HEK293T (cell line): Measurements from ENCODE around the gene BUD13.

ENCODE experiments used
- CTCF ChIA-PET: fragments of 350-600 bp; formaldehyde crosslinking; extraction: SDS; loops from one replicate; lab custom pipeline; 2021; ENCODE audit warnings: antibody characterized with exemption, inconsistent platforms; lab: Yijun Ruan, JAX
- POLR2A ChIA-PET: fragments of 350-600 bp; formaldehyde crosslinking; extraction: SDS; loops from one replicate; lab custom pipeline; 2020; ENCODE audit warnings: antibody characterized with exemption, inconsistent platforms; lab: Yijun Ruan, JAX
- DNase-seq: peaks from one replicate; pipeline ENCODE4 v3.0.0; 2012; ENCODE audit warnings: mixed read lengths; ENCODE audit errors: extremely low spot score
- ARNT ChIP-seq: fragments of 450-650 bp; IDR thresholded peaks from 2 replicates; pipeline ENCODE4 v1.6.1; 2017; ENCODE audit warnings: mild to moderate bottlenecking
- BHLHE40 ChIP-seq: fragments of 450-650 bp; IDR thresholded peaks from 2 replicates; pipeline ENCODE4 v1.6.1; 2016; ENCODE audit warnings: mild to moderate bottlenecking, moderate library complexity, borderline replicate concordance
- CTBP1 ChIP-seq: fragments of 450-650 bp; IDR thresholded peaks from 2 replicates; pipeline ENCODE4 v1.6.1; 2016; ENCODE audit warnings: borderline replicate concordance
- ELF4 ChIP-seq: fragments of 450-650 bp; IDR thresholded peaks from 2 replicates; pipeline ENCODE4 v1.6.1; 2017; ENCODE audit warnings: antibody characterized with exemption
- FOXA1 ChIP-seq: fragments of 450-650 bp; IDR thresholded peaks from 2 replicates; pipeline ENCODE4 v1.6.1; 2016; ENCODE audit warnings: mild to moderate bottlenecking
- FOXK2 ChIP-seq: fragments of 450-650 bp; IDR thresholded peaks from 2 replicates; pipeline ENCODE4 v1.6.1; 2016; ENCODE audit warnings: mild to moderate bottlenecking
- FOXM1 ChIP-seq: fragments of 450-650 bp; IDR thresholded peaks from 2 replicates; pipeline ENCODE4 v1.6.1; 2017; ENCODE audit warnings: mild to moderate bottlenecking, borderline replicate concordance
- HDGF ChIP-seq: fragments of 450-650 bp; IDR thresholded peaks from 2 replicates; pipeline ENCODE4 v1.6.1; 2017; ENCODE audit warnings: antibody characterized with exemption, borderline replicate concordance
- L3MBTL2 ChIP-seq: fragments of 450-650 bp; conservative IDR thresholded peaks from 2 replicates; pipeline ENCODE4 v1.6.1; 2016; ENCODE audit warnings: mild to moderate bottlenecking
- LEF1 ChIP-seq: fragments of 450-650 bp; IDR thresholded peaks from 2 replicates; pipeline ENCODE4 v1.6.1; 2017; ENCODE audit warnings: mild to moderate bottlenecking, borderline replicate concordance
- NFRKB ChIP-seq: fragments of 450-650 bp; IDR thresholded peaks from 2 replicates; pipeline ENCODE4 v1.6.1; 2016; ENCODE audit warnings: mild to moderate bottlenecking, moderate library complexity
- PKNOX1 ChIP-seq: fragments of 450-650 bp; IDR thresholded peaks from 2 replicates; pipeline ENCODE4 v1.6.1; 2016
- SP1 ChIP-seq: fragments of 450-650 bp; IDR thresholded peaks from 2 replicates; pipeline ENCODE4 v1.6.1; 2017
- SUZ12 ChIP-seq: fragments of 450-650 bp; IDR thresholded peaks from 2 replicates; pipeline ENCODE4 v1.6.1; 2016; ENCODE audit warnings: mild to moderate bottlenecking
- TARDBP ChIP-seq: fragments of 450-650 bp; IDR thresholded peaks from 2 replicates; pipeline ENCODE4 v1.6.1; 2016
- ZNF384 ChIP-seq: fragments of 450-650 bp; IDR thresholded peaks from 2 replicates; pipeline ENCODE4 v1.6.1; 2016

Gene BUD13

GRCh38 chr11:116732271-116733042, 40.3 kb downstream of the BUD13 start:
- DNase-seq, result peak; percentile 87
- CTCF ChIA-PET, result interaction anchor here (0.5 to 2.8 kb wide), 7 partner anchors 10 to 104 kb away, joined by 3 to 36 read pairs (median 5); no protein-coding TSS in a partner anchor
- TF ChIP-seq NFRKB (no peak), ZNF384 (no peak), FOXA1 (no peak), LEF1 (no peak), TARDBP (no peak), FOXM1 (no peak), SUZ12 (no peak), BHLHE40 (no peak), SP1 (no peak), HDGF (no peak), ARNT (no peak), FOXK2 (no peak), ELF4 (no peak), L3MBTL2 (no peak), PKNOX1 (no peak), CTBP1 (no peak)
- POLR2A ChIA-PET, result no interaction called here

GRCh38 chr11:116731821-116732220, 41.0 kb downstream of the BUD13 start:
- no peak for DNase-seq
- POLR2A ChIA-PET, result no interaction called here
- no peak for TF ChIP-seq HDGF
- no peak for TF ChIP-seq PKNOX1
- CTCF ChIA-PET, result interaction anchor here (1.1 to 2.8 kb wide), 4 partner anchors 9 to 104 kb away, joined by 3 to 36 read pairs (median 10); no protein-coding TSS in a partner anchor

GRCh38 chr11:116731097-116731761, 41.6 kb downstream of the BUD13 start:
- ChIA-PET POLR2A (no interaction called here), CTCF (interaction anchor here (1.9 to 2.8 kb wide), 2 partner anchors 8 to 11 kb away, joined by 10 to 36 read pairs; no protein-coding TSS in a partner anchor)
- TF ChIP-seq TARDBP (no peak), ZNF384 (no peak), HDGF (no peak), ELF4 (no peak), FOXM1 (no peak), CTBP1 (no peak), L3MBTL2 (no peak), LEF1 (no peak), BHLHE40 (no peak), SUZ12 (no peak), ARNT (no peak), FOXA1 (no peak), PKNOX1 (no peak), FOXK2 (no peak), SP1 (no peak), NFRKB (no peak)
- DNase-seq, result no peak

GRCh38 chr11:116730601-116731000, 42.2 kb downstream of the BUD13 start:
- no peak for DNase-seq
- POLR2A ChIA-PET, result no interaction called here
- CTCF ChIA-PET, result interaction anchor here (2.8 kb wide), 1 partner anchor 12 kb away, joined by 36 read pairs; no protein-coding TSS in a partner anchor
- TF ChIP-seq SUZ12, result no peak
- TF ChIP-seq ZNF384, result no peak

GRCh38 chr11:116730241-116730561, 42.6 kb downstream of the BUD13 start:
- ChIA-PET POLR2A (no interaction called here), CTCF (no interaction called here)
- no peak for DNase-seq
- TF ChIP-seq LEF1 (no peak), FOXM1 (no peak), TARDBP (no peak), PKNOX1 (no peak), FOXK2 (no peak), CTBP1 (no peak), L3MBTL2 (no peak), FOXA1 (no peak)
